Measurements from ENCODE around the gene ADSS1. TPM values are rescaled to one million over a fixed set of nuclear protein-coding genes. Genes with fewer than 3 reads are reported as not detected.
"Not testable (repeated sequence)": the region's sequence is repeated elsewhere in the genome, so short reads cannot be mapped to it uniquely, and the experiment has no call there.

ADSS1 gene
- total RNA-seq, 1 donor from 2014 or later, result 89.8 TPM

- Histone ChIP-seq H3K27ac (ENCODE audit: low read depth, low read length) (no peak overlapping the region), H3K36me3 (ENCODE audit: control insufficient read depth in 3 of 3, insufficient read depth in 3 of 3, low read length in 3 of 3) (peaks cover 51 to 54% (median 53%) of the 10 kb centered on the region in 3 donors), H3K4me1 (ENCODE audit: control insufficient read depth in 3 of 3, insufficient read depth in 3 of 3, low read length in 3 of 3) (peaks cover 42 to 69% (median 47%) of the 10 kb centered on the region in 3 donors), H3K4me3 (ENCODE audit: low read length in 3 of 3) (no peak overlapping the region), H3K27me3 (ENCODE audit: control insufficient read depth in 3 of 3, insufficient read depth in 3 of 3, low read length in 3 of 3) (no peaks in the 10 kb centered on the region), H3K9ac (ENCODE audit: low read depth in 1 of 3, low read length in 3 of 3) (no peak overlapping the region), H3K9me3 (ENCODE audit: control insufficient read depth in 3 of 3, low read length in 3 of 3) (no peaks in the 10 kb centered on the region)
Measured at GRCh38 chr14:104746071-104746545, 22.1 kb downstream of the ADSS1 start.

GRCh38 chr14:104746934-104747481 is 23.0 kb downstream of the ADSS1 start:
- Histone ChIP-seq H3K36me3 (ENCODE audit: control insufficient read depth in 3 of 3, insufficient read depth in 3 of 3, low read length in 3 of 3) (peaks cover 43 to 45% (median 45%) of the 10 kb centered on the region in 3 donors), H3K27me3 (ENCODE audit: control insufficient read depth in 3 of 3, insufficient read depth in 3 of 3, low read length in 3 of 3) (no peaks in the 10 kb centered on the region), H3K4me3 (ENCODE audit: low read length in 3 of 3) (no peak overlapping the region), H3K27ac (ENCODE audit: low read depth, low read length) (peak overlapping the region; percentile 43), H3K9me3 (ENCODE audit: control insufficient read depth in 3 of 3, low read length in 3 of 3) (no peaks in the 10 kb centered on the region), H3K9ac (ENCODE audit: low read depth in 1 of 3, low read length in 3 of 3) (no peak overlapping the region), H3K4me1 (ENCODE audit: control insufficient read depth in 3 of 3, insufficient read depth in 3 of 3, low read length in 3 of 3) (peaks cover 43 to 61% (median 47%) of the 10 kb centered on the region in 3 donors)

GRCh38 chr14:104747876-104748275 is 23.8 kb downstream of the ADSS1 start:
- H3K27me3 ChIP-seq (ENCODE audit: control insufficient read depth in 3 of 3, insufficient read depth in 3 of 3, low read length in 3 of 3), result no peaks in the 10 kb centered on the region
- H3K4me3 ChIP-seq (ENCODE audit: low read length in 3 of 3), result no peak overlapping the region
- H3K9ac ChIP-seq (ENCODE audit: low read depth in 1 of 3, low read length in 3 of 3), result peak overlapping the region in 2 of 3 donors; percentile 34 to 40
- H3K4me1 ChIP-seq (ENCODE audit: control insufficient read depth in 3 of 3, insufficient read depth in 3 of 3, low read length in 3 of 3), result peaks cover 47 to 58% (median 50%) of the 10 kb centered on the region in 3 donors
- peak overlapping the region; percentile 43 for H3K27ac ChIP-seq (ENCODE audit: low read depth, low read length)
- H3K9me3 ChIP-seq (ENCODE audit: control insufficient read depth in 3 of 3, low read length in 3 of 3), result no peaks in the 10 kb centered on the region
- H3K36me3 ChIP-seq (ENCODE audit: control insufficient read depth in 3 of 3, insufficient read depth in 3 of 3, low read length in 3 of 3), result peaks cover 36 to 37% (median 36%) of the 10 kb centered on the region in 3 donors

GRCh38 chr14:104749111-104749649 is 25.2 kb downstream of the ADSS1 start:
- peak overlapping the region in 1 of 3 donors; percentile 54 for H3K9ac ChIP-seq (ENCODE audit: low read depth in 1 of 3, low read length in 3 of 3)

GRCh38 chr14:104750056-104750752 is 26.2 kb downstream of the ADSS1 start:
- Histone ChIP-seq H3K9me3 (ENCODE audit: control insufficient read depth in 3 of 3, low read length in 3 of 3) (no peaks in the 10 kb centered on the region), H3K4me1 (ENCODE audit: control insufficient read depth in 3 of 3, insufficient read depth in 3 of 3, low read length in 3 of 3) (peaks cover 57 to 71% (median 67%) of the 10 kb centered on the region in 3 donors), H3K27ac (ENCODE audit: low read depth, low read length) (no peak overlapping the region), H3K36me3 (ENCODE audit: control insufficient read depth in 3 of 3, insufficient read depth in 3 of 3, low read length in 3 of 3) (peaks cover 16 to 20% (median 17%) of the 10 kb centered on the region in 3 donors), H3K9ac (ENCODE audit: low read depth in 1 of 3, low read length in 3 of 3) (no peak overlapping the region), H3K4me3 (ENCODE audit: low read length in 3 of 3) (no peak overlapping the region), H3K27me3 (ENCODE audit: control insufficient read depth in 3 of 3, insufficient read depth in 3 of 3, low read length in 3 of 3) (no peaks in the 10 kb centered on the region)

More at GRCh38 chr14:104749111-104749649, 25.2 kb downstream of the ADSS1 start:
- Histone ChIP-seq H3K9me3 (ENCODE audit: control insufficient read depth in 3 of 3, low read length in 3 of 3) (no peaks in the 10 kb centered on the region), H3K36me3 (ENCODE audit: control insufficient read depth in 3 of 3, insufficient read depth in 3 of 3, low read length in 3 of 3) (peaks cover 25 to 27% (median 27%) of the 10 kb centered on the region in 3 donors), H3K4me3 (ENCODE audit: low read length in 3 of 3) (peak overlapping the region in 1 of 3 donors; percentile 14), H3K27me3 (ENCODE audit: control insufficient read depth in 3 of 3, insufficient read depth in 3 of 3, low read length in 3 of 3) (no peaks in the 10 kb centered on the region), H3K27ac (ENCODE audit: low read depth, low read length) (peak overlapping the region; percentile 13), H3K4me1 (ENCODE audit: control insufficient read depth in 3 of 3, insufficient read depth in 3 of 3, low read length in 3 of 3) (peaks cover 52 to 64% (median 57%) of the 10 kb centered on the region in 3 donors)

- H3K9me3 ChIP-seq (ENCODE audit: control insufficient read depth in 3 of 3, low read length in 3 of 3); H3K27ac ChIP-seq (ENCODE audit: low read depth, low read length); H3K9ac ChIP-seq (ENCODE audit: low read depth in 1 of 3, low read length in 3 of 3); H3K4me3 ChIP-seq (ENCODE audit: low read length in 3 of 3); H3K27me3 ChIP-seq (ENCODE audit: control insufficient read depth in 3 of 3, insufficient read depth in 3 of 3, low read length in 3 of 3): not testable (repeated sequence)
- Histone ChIP-seq H3K36me3 (ENCODE audit: control insufficient read depth in 3 of 3, insufficient read depth in 3 of 3, low read length in 3 of 3) (peaks cover 16 to 20% (median 17%) of the 10 kb centered on the region in 3 donors), H3K4me1 (ENCODE audit: control insufficient read depth in 3 of 3, insufficient read depth in 3 of 3, low read length in 3 of 3) (peaks cover 57 to 71% (median 70%) of the 10 kb centered on the region in 3 donors)
Measured at GRCh38 chr14:104750753-104751057, 26.7 kb downstream of the ADSS1 start.

GRCh38 chr14:104751539-104752422 is 27.8 kb downstream of the ADSS1 start:
- no peaks in the 10 kb centered on the region for H3K9me3 ChIP-seq (ENCODE audit: control insufficient read depth in 3 of 3, low read length in 3 of 3)

GRCh38 chr14:104752423-104752734 is 28.4 kb downstream of the ADSS1 start:
- H3K4me1 ChIP-seq (ENCODE audit: control insufficient read depth in 3 of 3, insufficient read depth in 3 of 3, low read length in 3 of 3), result peaks cover 60 to 74% (median 65%) of the 10 kb centered on the region in 3 donors
- H3K27ac ChIP-seq (ENCODE audit: low read depth, low read length), result peak overlapping the region; percentile 97
- peak overlapping the region; percentile 78 to 90 (median 79) for H3K4me3 ChIP-seq (ENCODE audit: low read length in 3 of 3)
- H3K36me3 ChIP-seq (ENCODE audit: control insufficient read depth in 3 of 3, insufficient read depth in 3 of 3, low read length in 3 of 3), result peaks cover 25 to 27% (median 25%) of the 10 kb centered on the region in 3 donors
- H3K9me3 ChIP-seq (ENCODE audit: control insufficient read depth in 3 of 3, low read length in 3 of 3), result no peaks in the 10 kb centered on the region
- H3K27me3 ChIP-seq (ENCODE audit: control insufficient read depth in 3 of 3, insufficient read depth in 3 of 3, low read length in 3 of 3), result no peaks in the 10 kb centered on the region
- peak overlapping the region; percentile 61 to 81 (median 78) for H3K9ac ChIP-seq (ENCODE audit: low read depth in 1 of 3, low read length in 3 of 3)

More at GRCh38 chr14:104751539-104752422, 27.8 kb downstream of the ADSS1 start:
- Histone ChIP-seq H3K4me1 (ENCODE audit: control insufficient read depth in 3 of 3, insufficient read depth in 3 of 3, low read length in 3 of 3) (peaks cover 60 to 71% (median 64%) of the 10 kb centered on the region in 3 donors), H3K4me3 (ENCODE audit: low read length in 3 of 3) (peak overlapping the region; percentile 78 to 90 (median 79)), H3K27ac (ENCODE audit: low read depth, low read length) (peak overlapping the region; percentile 97), H3K27me3 (ENCODE audit: control insufficient read depth in 3 of 3, insufficient read depth in 3 of 3, low read length in 3 of 3) (no peaks in the 10 kb centered on the region), H3K9ac (ENCODE audit: low read depth in 1 of 3, low read length in 3 of 3) (peak overlapping the region; percentile 61 to 81 (median 78)), H3K36me3 (ENCODE audit: control insufficient read depth in 3 of 3, insufficient read depth in 3 of 3, low read length in 3 of 3) (peaks cover 20 to 21% (median 20%) of the 10 kb centered on the region in 3 donors)

GRCh38 chr14:104752735-104753527 is 28.9 kb downstream of the ADSS1 start, which contains the start of gene SIVA1:
TSS of gene SIVA1 (plus strand) at chr14:104753147. CDS start at chr14:104753202, 55 bp downstream.
- H3K36me3 ChIP-seq (ENCODE audit: control insufficient read depth in 3 of 3, insufficient read depth in 3 of 3, low read length in 3 of 3), result peaks cover 31% of the 10 kb centered on the region in 3 donors
- peaks cover 57 to 73% (median 66%) of the 10 kb centered on the region in 3 donors for H3K4me1 ChIP-seq (ENCODE audit: control insufficient read depth in 3 of 3, insufficient read depth in 3 of 3, low read length in 3 of 3)
- peak within 1 kb of the TSS; percentile 95 to 99 (median 96) for H3K9ac ChIP-seq (ENCODE audit: low read depth in 1 of 3, low read length in 3 of 3)
- H3K27me3 ChIP-seq (ENCODE audit: control insufficient read depth in 3 of 3, insufficient read depth in 3 of 3, low read length in 3 of 3), result no peaks in the 10 kb centered on the region
- peak within 1 kb of the TSS; percentile 86 to 96 (median 90) for H3K4me3 ChIP-seq (ENCODE audit: low read length in 3 of 3)
- H3K9me3 ChIP-seq (ENCODE audit: control insufficient read depth in 3 of 3, low read length in 3 of 3), result no peaks in the 10 kb centered on the region
- H3K27ac ChIP-seq (ENCODE audit: low read depth, low read length), result peak within 1 kb of the TSS; percentile 97
